Hepatocyte (in vitro differentiated cells): ENCODE results near the gene TTC33.

Experiments used
- EZH2 ChIP-seq: fragments of 200-600 bp; sonication (generic); IDR thresholded peaks from 2 replicates; pipeline ENCODE4 v1.6.1; 2016; ENCODE audit warnings: antibody characterized with exemption, mild to moderate bottlenecking, borderline replicate concordance
- EZH2phosphoT487 ChIP-seq: fragments of 200-600 bp; sonication (generic); IDR thresholded peaks from one replicate; pipeline ENCODE4 v1.6.1; 2018; ENCODE audit warnings: antibody characterized with exemption, mild to moderate bottlenecking, low read depth, moderate library complexity; ENCODE audit not compliant: unreplicated experiment, severe bottlenecking
- TF ChIP-seq, protein P1 (sequence below): fragments of 200-600 bp; sonication (generic); IDR thresholded peaks from 2 replicates; pipeline ENCODE4 v1.5.1; 2016; ENCODE audit warnings: antibody characterized with exemption, mild to moderate bottlenecking; ENCODE audit not compliant: poor library complexity

GRCh38 chr5:40497573-40497972 lies 258.2 kb downstream of the TTC33 start:
- TF ChIP-seq EZH2phosphoT487 (no peak), EZH2 (no peak)
- TF ChIP-seq, protein P1, sequence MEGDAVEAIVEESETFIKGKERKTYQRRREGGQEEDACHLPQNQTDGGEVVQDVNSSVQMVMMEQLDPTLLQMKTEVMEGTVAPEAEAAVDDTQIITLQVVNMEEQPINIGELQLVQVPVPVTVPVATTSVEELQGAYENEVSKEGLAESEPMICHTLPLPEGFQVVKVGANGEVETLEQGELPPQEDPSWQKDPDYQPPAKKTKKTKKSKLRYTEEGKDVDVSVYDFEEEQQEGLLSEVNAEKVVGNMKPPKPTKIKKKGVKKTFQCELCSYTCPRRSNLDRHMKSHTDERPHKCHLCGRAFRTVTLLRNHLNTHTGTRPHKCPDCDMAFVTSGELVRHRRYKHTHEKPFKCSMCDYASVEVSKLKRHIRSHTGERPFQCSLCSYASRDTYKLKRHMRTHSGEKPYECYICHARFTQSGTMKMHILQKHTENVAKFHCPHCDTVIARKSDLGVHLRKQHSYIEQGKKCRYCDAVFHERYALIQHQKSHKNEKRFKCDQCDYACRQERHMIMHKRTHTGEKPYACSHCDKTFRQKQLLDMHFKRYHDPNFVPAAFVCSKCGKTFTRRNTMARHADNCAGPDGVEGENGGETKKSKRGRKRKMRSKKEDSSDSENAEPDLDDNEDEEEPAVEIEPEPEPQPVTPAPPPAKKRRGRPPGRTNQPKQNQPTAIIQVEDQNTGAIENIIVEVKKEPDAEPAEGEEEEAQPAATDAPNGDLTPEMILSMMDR, result no peak
